HUES64 (cell line): ENCODE results near the gene TDRD15. TPM values are rescaled to one million over a fixed set of nuclear protein-coding genes. Genes with fewer than 3 reads are reported as not detected.

Experiments used
- H3K27ac ChIP-seq: 2 replicates; pipeline ENCODE4 v1.7.0; 2013; ENCODE audit warnings: low read depth, low read length, inconsistent platforms
- H3K27me3 ChIP-seq: 2 replicates; pipeline ENCODE4 v1.6.1; 2013; ENCODE audit warnings: mild to moderate bottlenecking, low read length; ENCODE audit not compliant: insufficient read depth
- H3K36me3 ChIP-seq: 2 replicates; pipeline ENCODE4 v1.6.1; 2013; ENCODE audit warnings: mild to moderate bottlenecking, low read length; ENCODE audit not compliant: insufficient read depth
- H3K4me1 ChIP-seq: 2 replicates; pipeline ENCODE4 v1.6.1; 2013; ENCODE audit warnings: mild to moderate bottlenecking, low read length, moderate library complexity; ENCODE audit not compliant: insufficient read depth
- H3K4me3 ChIP-seq: 2 replicates; pipeline ENCODE4 v1.5.1; 2013; ENCODE audit warnings: mild to moderate bottlenecking, low read length, moderate library complexity
- H3K9ac ChIP-seq: 2 replicates; pipeline ENCODE4 v1.6.1; 2013; ENCODE audit warnings: mild to moderate bottlenecking, low read depth, low read length
- H3K9me3 ChIP-seq: 2 replicates; pipeline ENCODE4 v1.6.1; 2013; ENCODE audit warnings: low read depth, low read length; ENCODE audit not compliant: insufficient read depth
- WGBS: fragments of 150-250, 120-280 bp; methylation state at CpG from one replicate; pipeline ENCODE4 v1.1.7; 2013; ENCODE audit warnings: missing lambda C conversion rate; 5-methylcytosine and 5-hydroxymethylcytosine counted together
- polyA plus RNA-seq, 2 experiments: library from polyadenylated mRNA; stranded (reverse); fragments of 50-300 nt; gene quantifications; one replicate each; pipeline ENCODE4 v1.2.3, GENCODE V29; 2013

Gene TDRD15
- not detected for polyA plus RNA-seq (2013, experiment 1 of 2)
- not detected for polyA plus RNA-seq (2013, experiment 2 of 2)

- no peak within 1 kb of the TSS for H3K9ac ChIP-seq
- no peaks in the 10 kb centered on the region for H3K9me3 ChIP-seq
- H3K27me3 ChIP-seq, result no peaks in the 10 kb centered on the region
- WGBS, result 94% methylated on average over 27 of the region's 27 CpGs
- H3K4me1 ChIP-seq, result no peaks in the 10 kb centered on the region
- H3K27ac ChIP-seq, result no peak within 1 kb of the TSS
- H3K4me3 ChIP-seq, result no peak within 1 kb of the TSS
- H3K36me3 ChIP-seq, result no peaks in the 10 kb centered on the region
These were observed at the start of gene TDRD15 for GRCh38 chr2:21123473-21124393. Gene TDRD15, plus strand, starts transcription at chr2:21123968. Its CDS starts 13,500 bp downstream, at chr2:21137468.

- no peak overlapping the region for H3K27ac ChIP-seq
- 92% methylated on average over 1 of the region's 1 CpG for WGBS
- no peak overlapping the region for H3K9ac ChIP-seq
- H3K4me3 ChIP-seq, result no peak overlapping the region
- no peaks in the 10 kb centered on the region for H3K9me3 ChIP-seq
- no peaks in the 10 kb centered on the region for H3K36me3 ChIP-seq
- H3K4me1 ChIP-seq, result no peaks in the 10 kb centered on the region
- H3K27me3 ChIP-seq, result no peaks in the 10 kb centered on the region
These were observed 45.5 kb upstream of the TDRD15 start for GRCh38 chr2:21078296-21078695.

- H3K9ac ChIP-seq, result no peak overlapping the region
- 100% methylated on average over 1 of the region's 1 CpG for WGBS
- no peak overlapping the region for H3K27ac ChIP-seq
- H3K27me3 ChIP-seq, result no peaks in the 10 kb centered on the region
- H3K4me3 ChIP-seq, result no peak overlapping the region
- no peaks in the 10 kb centered on the region for H3K36me3 ChIP-seq
- H3K9me3 ChIP-seq, result no peaks in the 10 kb centered on the region
- H3K4me1 ChIP-seq, result no peaks in the 10 kb centered on the region
These were observed 40.3 kb upstream of the TDRD15 start for GRCh38 chr2:21083482-21083881.

GRCh38 chr2:21084401-21084800, 39.4 kb upstream of the TDRD15 start:
- Histone ChIP-seq H3K4me1 (no peaks in the 10 kb centered on the region), H3K27me3 (no peaks in the 10 kb centered on the region), H3K27ac (no peak overlapping the region), H3K9me3 (no peaks in the 10 kb centered on the region), H3K4me3 (no peak overlapping the region), H3K36me3 (no peaks in the 10 kb centered on the region), H3K9ac (no peak overlapping the region)
- 89% methylated on average over 4 of the region's 4 CpGs for WGBS

GRCh38 chr2:21092308-21092869, 31.4 kb upstream of the TDRD15 start:
- no peaks in the 10 kb centered on the region for H3K4me1 ChIP-seq
- no peak overlapping the region for H3K9ac ChIP-seq
- no peak overlapping the region for H3K27ac ChIP-seq
- no peaks in the 10 kb centered on the region for H3K36me3 ChIP-seq
- no peaks in the 10 kb centered on the region for H3K9me3 ChIP-seq
- 91% methylated on average over 3 of the region's 3 CpGs for WGBS
- no peak overlapping the region for H3K4me3 ChIP-seq
- H3K27me3 ChIP-seq, result no peaks in the 10 kb centered on the region

GRCh38 chr2:21095178-21095577, 28.6 kb upstream of the TDRD15 start:
- WGBS, result 73% methylated on average over 1 of the region's 1 CpG
- Histone ChIP-seq H3K4me1 (no peaks in the 10 kb centered on the region; the same call in 1 of the 2 replicates), H3K27ac (no peak overlapping the region), H3K36me3 (no peaks in the 10 kb centered on the region), H3K9ac (no peak overlapping the region), H3K4me3 (no peak overlapping the region), H3K27me3 (no peaks in the 10 kb centered on the region), H3K9me3 (no peaks in the 10 kb centered on the region)

GRCh38 chr2:21095714-21096113, 28.1 kb upstream of the TDRD15 start:
- 97% methylated on average over 3 of the region's 3 CpGs for WGBS
- Histone ChIP-seq H3K27me3 (no peaks in the 10 kb centered on the region), H3K9ac (no peak overlapping the region), H3K36me3 (no peaks in the 10 kb centered on the region), H3K9me3 (no peaks in the 10 kb centered on the region), H3K4me1 (no peaks in the 10 kb centered on the region; the same call in 1 of the 2 replicates), H3K4me3 (no peak overlapping the region), H3K27ac (no peak overlapping the region)

- Histone ChIP-seq H3K27me3 (no peaks in the 10 kb centered on the region), H3K9ac (no peak overlapping the region), H3K4me1 (no peaks in the 10 kb centered on the region; the same call in 1 of the 2 replicates), H3K4me3 (no peak overlapping the region), H3K36me3 (no peaks in the 10 kb centered on the region), H3K27ac (no peak overlapping the region), H3K9me3 (no peaks in the 10 kb centered on the region)
- 94% methylated on average over 1 of the region's 1 CpG for WGBS
These were observed 27.3 kb upstream of the TDRD15 start for GRCh38 chr2:21096458-21096857.

- H3K27me3 ChIP-seq, result no peaks in the 10 kb centered on the region
- no peaks in the 10 kb centered on the region for H3K9me3 ChIP-seq
- WGBS, result 88% methylated on average over 6 of the region's 6 CpGs
- H3K4me1 ChIP-seq, result no peaks in the 10 kb centered on the region; the same call in 1 of the 2 replicates
- H3K36me3 ChIP-seq, result no peaks in the 10 kb centered on the region
- H3K27ac ChIP-seq, result no peak overlapping the region
- no peak overlapping the region for H3K9ac ChIP-seq
- no peak overlapping the region for H3K4me3 ChIP-seq
These were observed 26.4 kb upstream of the TDRD15 start for GRCh38 chr2:21097331-21097730.

GRCh38 chr2:21098294-21098693, 25.5 kb upstream of the TDRD15 start:
- H3K36me3 ChIP-seq, result no peaks in the 10 kb centered on the region
- H3K4me3 ChIP-seq, result no peak overlapping the region
- H3K27me3 ChIP-seq, result no peaks in the 10 kb centered on the region
- H3K4me1 ChIP-seq, result peaks cover 2% of the 10 kb centered on the region
- 93% methylated on average over 1 of the region's 1 CpG for WGBS
- H3K27ac ChIP-seq, result no peak overlapping the region
- H3K9me3 ChIP-seq, result no peaks in the 10 kb centered on the region
- H3K9ac ChIP-seq, result no peak overlapping the region

GRCh38 chr2:21099281-21099907, 24.4 kb upstream of the TDRD15 start:
- H3K9ac ChIP-seq, result no peak overlapping the region
- no peak overlapping the region for H3K27ac ChIP-seq
- H3K4me1 ChIP-seq, result peaks cover 13% of the 10 kb centered on the region
- no peaks in the 10 kb centered on the region for H3K36me3 ChIP-seq
- H3K4me3 ChIP-seq, result no peak overlapping the region
- 95% methylated on average over 4 of the region's 5 CpGs for WGBS
- no peaks in the 10 kb centered on the region for H3K9me3 ChIP-seq
- H3K27me3 ChIP-seq, result no peaks in the 10 kb centered on the region
